K562 (cell line): ENCODE results near the gene RAPGEF5. TPM values are rescaled to one million over a fixed set of nuclear protein-coding genes. Genes with fewer than 3 reads are reported as not detected.

ENCODE experiments used
- ATAC-seq: fragments of 200-7000 bp; cut with Tn5 transposase; 3 replicates; pipeline ENCODE4 v1.9.1; 2020; ENCODE audit warnings: moderate library complexity
- BruUV-seq: library from RNA; stranded (reverse); fragments of 400-500 nt; replicated peaks from 2 replicates; lab custom pipeline; 2021; lab: Mats Ljungman, UMichigan
- CTCF ChIA-PET: fragments of 300-600 bp; formaldehyde crosslinking; extraction: SDS; loops from one replicate; lab custom pipeline; 2021; ENCODE audit warnings: low intra/inter-chr PET ratio; lab: Yijun Ruan, JAX
- POLR2A ChIA-PET: fragments of 300-600, 350-650 bp; sonication (Branson Sonifier 250); formaldehyde crosslinking; extraction: SDS; loops from one replicate; lab custom pipeline; 2021; ENCODE audit warnings: antibody characterized with exemption, inconsistent platforms; lab: Yijun Ruan, JAX
- DNase-seq, 4 experiments: peaks; one replicate each; pipeline versions ENCODE4 v3.0.0 to v3.0.0-alpha.2; 2011 to 2018; ENCODE audit warnings: low spot score in 3 of 4, mixed read lengths in 3 of 4; ENCODE audit errors: extremely low read depth in 1 of 4
- FAIRE-seq: peaks from 2 replicates; lab custom pipeline; 2011; peaks lifted over from hg19 to GRCh38; lab: Jason Lieb, UNC
- H2AFZ ChIP-seq: 2 replicates; pipeline ENCODE4 v1.6.0; 2011; ENCODE audit warnings: low read depth, low read length, control low read depth, inconsistent platforms
- H3K27ac ChIP-seq: fragments of 200-600 bp; 3 replicates; pipeline ENCODE4 v1.8.0; 2011; ENCODE audit warnings: low read depth, mild to moderate bottlenecking, control low read depth, inconsistent platforms, low read length, moderate library complexity, mixed read lengths; ENCODE audit errors: extremely low read depth
- H3K27me3 ChIP-seq, 2 experiments: fragments of 300-600 bp in 1 of 2; 2 replicates in 1 of 2; 3 replicates in 1 of 2; pipeline versions ENCODE4 v1.6.0 to v1.8.0; 2011; ENCODE audit warnings: inconsistent platforms in 2 of 2, low read length in 2 of 2, mild to moderate bottlenecking in 1 of 2, mixed read lengths in 1 of 2, moderate library complexity in 1 of 2; ENCODE audit not compliant: control insufficient read depth in 2 of 2, insufficient read depth in 2 of 2
- H3K36me3 ChIP-seq: fragments of 300-600 bp; 3 replicates; pipeline ENCODE4 v1.8.0; 2011; ENCODE audit warnings: mild to moderate bottlenecking, low read length, inconsistent platforms; ENCODE audit not compliant: control insufficient read depth, insufficient read depth
- H3K4me1 ChIP-seq, 2 experiments: fragments of 200-600 bp in 1 of 2; replicated peaks in 1 of 2; 2 replicates in 1 of 2; 3 replicates in 1 of 2; pipeline versions ENCODE4 v1.5.1 to v1.8.0; 2011; ENCODE audit warnings: inconsistent platforms in 2 of 2, low read length in 2 of 2, mild to moderate bottlenecking in 1 of 2, mixed read lengths in 1 of 2, moderate library complexity in 1 of 2; ENCODE audit not compliant: control insufficient read depth in 2 of 2, insufficient read depth in 2 of 2
- H3K4me2 ChIP-seq: 2 replicates; pipeline ENCODE4 v1.6.1; 2011; ENCODE audit warnings: low read length, control low read depth, inconsistent platforms, mixed read lengths; ENCODE audit not compliant: insufficient read depth
- H3K4me3 ChIP-seq: fragments of 200-600 bp; sonication (generic), shearing (Covaris generic); 2 replicates; pipeline ENCODE4 v1.5.1; 2016; ENCODE audit warnings: control low read depth, inconsistent platforms
- H3K79me2 ChIP-seq: fragments of 200-600 bp; 3 replicates; pipeline ENCODE4 v1.8.0; 2011; ENCODE audit warnings: low read length, inconsistent platforms; ENCODE audit not compliant: control insufficient read depth, insufficient read depth
- H3K9ac ChIP-seq, 2 experiments: 2 replicates each; pipeline versions ENCODE4 v1.6.0 to v1.6.1; 2011; ENCODE audit warnings: low read depth in 2 of 2, low read length in 2 of 2, control low read depth in 1 of 2, inconsistent platforms in 1 of 2, mild to moderate bottlenecking in 1 of 2, mixed read lengths in 1 of 2; ENCODE audit not compliant: insufficient read depth in 1 of 2
- H3K9me1 ChIP-seq: one replicate; pipeline ENCODE4 v1.6.0; 2011; ENCODE audit warnings: inconsistent platforms, mild to moderate bottlenecking, low read length, moderate library complexity; ENCODE audit not compliant: control insufficient read depth, insufficient read depth
- H3K9me3 ChIP-seq: replicated peaks from 2 replicates; pipeline ENCODE4 v1.5.1; 2011; ENCODE audit warnings: low read depth, low read length, inconsistent platforms; ENCODE audit not compliant: control insufficient read depth, insufficient read depth
- H4K20me1 ChIP-seq: replicated peaks from 2 replicates; pipeline ENCODE4 v1.6.1; 2011; ENCODE audit warnings: low read length, inconsistent platforms, mixed read lengths; ENCODE audit not compliant: control insufficient read depth, insufficient read depth
- CEBPB ChIP-seq: fragments of 450-650 bp; IDR thresholded peaks from 2 replicates; pipeline ENCODE4 v1.6.1; 2016; ENCODE audit warnings: missing genetic modification characterization, missing compliant biosample characterization
- ELK3 ChIP-seq: fragments of 450-650 bp; formaldehyde crosslinking; IDR thresholded peaks from 2 replicates; pipeline ENCODE4 v1.4.0; 2020; ENCODE audit warnings: mild to moderate bottlenecking
- ESRRA ChIP-seq: fragments of 450-650 bp; IDR thresholded peaks from 2 replicates; pipeline ENCODE4 v1.6.1; 2014; ENCODE audit warnings: low read depth, mild to moderate bottlenecking, moderate library complexity, borderline replicate concordance
- HNRNPL ChIP-seq: fragments of 200-400 bp; formaldehyde crosslinking; IDR thresholded peaks from 2 replicates; pipeline ENCODE4 v1.6.1; 2017; ENCODE audit warnings: low read depth, mild to moderate bottlenecking, low read length
- SIN3B ChIP-seq: fragments of 450-650 bp; IDR thresholded peaks from 2 replicates; pipeline ENCODE4 v1.6.1; 2017; ENCODE audit warnings: low read depth, mild to moderate bottlenecking, moderate library complexity
- SNAPC5 ChIP-seq: fragments of 250-450 bp; sonication (Bioruptor Pico); IDR thresholded peaks from 2 replicates; pipeline ENCODE4 v1.8.0; 2021; ENCODE audit warnings: moderate library complexity, mild to moderate bottlenecking, inconsistent platforms
- SREBF1 ChIP-seq: fragments of 150-350 bp; IDR thresholded peaks from 2 replicates; pipeline ENCODE4 v1.6.1; 2014; ENCODE audit warnings: antibody characterized with exemption, low read depth, low read length, borderline replicate concordance
- SRSF9 ChIP-seq: fragments of 200-400 bp; formaldehyde crosslinking; IDR thresholded peaks from 2 replicates; pipeline ENCODE4 v1.6.1; 2017; ENCODE audit warnings: low read depth, low read length, borderline replicate concordance
- STAT6 ChIP-seq: sonication (generic); formaldehyde crosslinking; IDR thresholded peaks from 2 replicates; pipeline ENCODE4 v1.8.1; 2023; ENCODE audit warnings: mild to moderate bottlenecking, missing genetic modification reagents
- XRCC5 ChIP-seq: fragments of 200-400 bp; formaldehyde crosslinking; IDR thresholded peaks from 2 replicates; pipeline ENCODE4 v1.6.1; 2017; ENCODE audit warnings: low read depth, mild to moderate bottlenecking, low read length
- ZBTB33 ChIP-seq: sonication (generic); formaldehyde crosslinking; IDR thresholded peaks from 2 replicates; pipeline ENCODE4 v1.8.1; 2023; ENCODE audit warnings: mild to moderate bottlenecking, missing genetic modification reagents
- ZNF143 ChIP-seq: sonication (generic); formaldehyde crosslinking; IDR thresholded peaks from 2 replicates; pipeline ENCODE4 v1.9.0; 2022; ENCODE audit warnings: mild to moderate bottlenecking, missing genetic modification reagents
- ZNF57 ChIP-seq: fragments of 450-650 bp; formaldehyde crosslinking; IDR thresholded peaks from 2 replicates; pipeline ENCODE4 v1.4.0; 2020; ENCODE audit warnings: mild to moderate bottlenecking, moderate library complexity
- WGBS: fragments of 100-300 bp; shearing (Covaris generic); methylation state at CpG from one replicate; pipeline ENCODE4 v1.1.6; 2016; ENCODE audit warnings: low coverage, mixed read lengths; ENCODE audit not compliant: insufficient coverage; ENCODE audit errors: missing lambda C conversion rate; 5-methylcytosine and 5-hydroxymethylcytosine counted together
- in situ Hi-C: fragments of 300-500 bp; cut with MboI; formaldehyde crosslinking; loops from 4 replicates; pipeline ENCODE4 v1.15.0; 2018; ENCODE audit warnings: inconsistent platforms, mixed read lengths
- intact Hi-C: fragments of 100-400 bp; cut with micrococcal nuclease; formaldehyde crosslinking; loops from 2 replicates; pipeline ENCODE4 v1.14.2; 2022
- polyA plus RNA-seq, 8 experiments: library from polyadenylated mRNA; depleted of rRNA in 4 of 8; stranded (reverse) in 5 of 8; unstranded in 3 of 8; fragments of >200 nt; fragmentation: Nextera tagmentation in 2 of 8; fragmentation: Illumina TruSeq in 1 of 8; extraction: Ambion mirVana in 2 of 8; extraction: Trizol in 1 of 8; gene quantifications; 2 replicates each; pipeline versions ENCODE4 v1.2.1 to v1.2.3, GENCODE V29; 2011 to 2014; ENCODE audit warnings: inconsistent platforms in 1 of 8, missing spikeins in 1 of 8
- total RNA-seq, 7 experiments: library from RNA; depleted of rRNA in 6 of 7; stranded (reverse); fragments of >200 nt in 6 of 7; fragmentation: Illumina TruSeq in 2 of 7; extraction: Trizol in 2 of 7; gene quantifications; 2 replicates each; pipeline versions ENCODE4 v1.2.1 to v1.2.3, GENCODE V29; 2011 to 2021; ENCODE audit warnings: low replicate concordance in 1 of 7
- TF ChIP-seq, protein P1 (sequence below): IDR thresholded peaks from 2 replicates; pipeline ENCODE4 v1.6.1; 2016; ENCODE audit warnings: missing genetic modification characterization, missing compliant biosample characterization

The RAPGEF5 gene
- total and polyA plus RNA-seq, 9 of the 15 experiments (the other 6 are each of a cell fraction or from before 2014, with no cell fraction given) = 0.39 to 2.0 (median 1.1) TPM

DNA sequence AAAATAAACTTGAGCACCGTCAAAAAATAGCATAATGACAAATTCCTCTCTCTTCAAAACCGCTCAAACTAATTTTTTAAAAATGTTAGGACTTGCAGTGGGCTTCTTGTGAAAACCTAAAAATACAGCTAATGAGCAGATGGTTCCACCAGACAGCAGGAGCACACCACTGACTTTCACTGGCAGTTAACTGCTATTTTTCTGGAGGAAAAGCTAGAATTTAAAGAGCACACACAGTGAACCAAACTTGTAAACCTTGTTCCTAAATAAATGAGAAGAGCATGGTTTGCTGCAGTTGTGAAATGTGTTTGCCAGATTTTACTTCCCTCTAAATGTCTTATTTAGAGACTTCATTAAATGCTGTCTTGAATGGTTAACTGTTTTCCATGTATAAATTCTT is 143.9 kb downstream of the RAPGEF5 start:
- in situ Hi-C loops = no loop called here
- no peak for FAIRE-seq
- no peak for TF ChIP-seq CEBPB (tag)
- TF ChIP-seq ESRRA = no peak
- no peak for TF ChIP-seq STAT6
- no peak for TF ChIP-seq ZBTB33 (CRISPR knock-in tag)
- no peak for TF ChIP-seq SIN3B
- TF ChIP-seq HNRNPL = no peak
- TF ChIP-seq SRSF9 = no peak
- TF ChIP-seq ZNF57 (CRISPR knock-in tag) = no peak
- TF ChIP-seq, protein P1, sequence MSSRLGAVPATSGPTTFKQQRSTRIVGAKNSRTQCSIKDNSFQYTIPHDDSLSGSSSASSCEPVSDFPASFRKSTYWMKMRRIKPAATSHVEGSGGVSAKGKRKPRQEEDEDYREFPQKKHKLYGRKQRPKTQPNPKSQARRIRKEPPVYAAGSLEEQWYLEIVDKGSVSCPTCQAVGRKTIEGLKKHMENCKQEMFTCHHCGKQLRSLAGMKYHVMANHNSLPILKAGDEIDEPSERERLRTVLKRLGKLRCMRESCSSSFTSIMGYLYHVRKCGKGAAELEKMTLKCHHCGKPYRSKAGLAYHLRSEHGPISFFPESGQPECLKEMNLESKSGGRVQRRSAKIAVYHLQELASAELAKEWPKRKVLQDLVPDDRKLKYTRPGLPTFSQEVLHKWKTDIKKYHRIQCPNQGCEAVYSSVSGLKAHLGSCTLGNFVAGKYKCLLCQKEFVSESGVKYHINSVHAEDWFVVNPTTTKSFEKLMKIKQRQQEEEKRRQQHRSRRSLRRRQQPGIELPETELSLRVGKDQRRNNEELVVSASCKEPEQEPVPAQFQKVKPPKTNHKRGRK = no peak
- no peak for TF ChIP-seq XRCC5
- no peak for TF ChIP-seq SREBF1
- no peak for TF ChIP-seq ZNF143 (CRISPR knock-in tag)
- TF ChIP-seq ELK3 (CRISPR knock-in tag) = no peak
- no peak for TF ChIP-seq SNAPC5

More for the DNA sequence above, 143.9 kb downstream of the RAPGEF5 start:
- Histone ChIP-seq H3K27ac (no peak overlapping the region), H3K4me2 (no peak overlapping the region), H3K36me3 (no peaks in the 10 kb centered on the region), H3K79me2 (no peaks in the 10 kb centered on the region), H4K20me1 (no peaks in the 10 kb centered on the region), H3K27me3 (no peaks in the 10 kb centered on the region), H3K9me1 (no peaks in the 10 kb centered on the region), H3K9ac (no peak overlapping the region), H3K9me3 (no peaks in the 10 kb centered on the region), H2AFZ (no peak overlapping the region), H3K4me1 (peaks cover 0 to 7% of the 10 kb centered on the region in 2 experiments; a peak in 2 of 5 replicates), H3K4me3 (no peak overlapping the region)
- 12% methylated on average over 2 of the region's 2 CpGs for WGBS
- no TSS peak for BruUV-seq
- intact Hi-C loops = no loop called here
- POLR2A ChIA-PET = no interaction called here
- DNase-seq (no peak), ATAC-seq (no peak)
- CTCF ChIA-PET = interaction anchor here (0.6 kb wide), 1 partner anchor 893 kb away, joined by 3 read pairs; the partner anchor contains the start of gene KLHL7
